ENCODE data around the gene FAM13C. TPM values are rescaled to one million over a fixed set of nuclear protein-coding genes. Genes with fewer than 3 reads are reported as not detected.

Gene FAM13C
- total RNA-seq, 2 experiments from 2014 or later: 0.21 TPM; not detected in 1

- Mint-ChIP-seq H3K27ac (no peak overlapping the region), H3K36me3 (no peaks in the 10 kb centered on the region), H3K27me3 (no peaks in the 10 kb centered on the region), H3K4me1 (no peaks in the 10 kb centered on the region), H3K4me3 (no peak overlapping the region), H3K9me3 (no peaks in the 10 kb centered on the region)
- DNase-seq: no peak
These were observed 23.0 kb downstream of the FAM13C start for GRCh38 chr10:59339351-59339750.

DNA sequence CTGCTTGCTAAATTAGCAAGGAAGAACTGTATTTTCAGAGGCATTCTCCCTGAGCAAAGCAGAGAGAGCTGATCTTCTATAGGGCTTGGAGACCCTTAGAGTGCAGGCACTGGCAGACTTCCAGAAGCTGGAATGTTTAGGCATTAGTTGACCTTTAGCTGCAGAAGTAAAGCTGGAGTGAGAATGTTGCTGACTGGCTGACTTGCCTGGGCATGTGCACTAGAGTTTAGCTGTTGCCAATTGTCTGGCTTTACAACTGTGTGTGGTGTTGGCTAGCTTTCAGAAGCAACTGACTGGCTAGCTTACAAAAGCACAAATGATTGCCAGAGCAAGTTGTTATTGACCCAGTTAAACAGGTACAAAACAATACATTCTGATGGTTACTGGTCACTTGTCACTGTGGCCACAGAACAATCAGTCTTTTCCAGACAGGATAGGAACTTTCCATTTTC, 25.1 kb downstream of the FAM13C start:
- no peaks in the 10 kb centered on the region for H3K27me3 Mint-ChIP-seq
- no peaks in the 10 kb centered on the region for H3K4me1 Mint-ChIP-seq
- no peaks in the 10 kb centered on the region for H3K9me3 Mint-ChIP-seq
- no peak for DNase-seq
- H3K36me3 Mint-ChIP-seq: no peaks in the 10 kb centered on the region
- no peak overlapping the region for H3K4me3 Mint-ChIP-seq
- no peak overlapping the region for H3K27ac Mint-ChIP-seq

DNA sequence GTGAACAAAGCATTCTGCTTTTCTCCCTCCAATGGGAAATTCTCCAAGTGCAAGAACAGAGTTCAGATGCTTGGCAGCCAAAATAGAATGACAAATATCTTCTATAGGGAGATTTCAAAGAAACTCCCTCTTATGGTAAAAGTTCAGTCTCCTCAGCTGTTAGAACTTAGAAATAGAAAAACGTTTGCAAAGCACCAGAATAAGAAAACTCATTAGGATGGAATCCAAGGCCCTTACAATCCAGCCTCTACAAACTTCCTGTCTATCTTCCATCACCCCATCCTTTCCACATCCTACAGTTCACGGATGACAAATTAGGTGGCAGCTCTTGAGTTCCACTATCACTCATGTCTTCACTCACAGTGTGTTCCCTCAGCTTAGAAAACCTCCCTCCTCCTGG, 25.7 kb downstream of the FAM13C start:
- no peak for DNase-seq
- Mint-ChIP-seq H3K9me3 (no peaks in the 10 kb centered on the region), H3K4me3 (no peak overlapping the region), H3K36me3 (no peaks in the 10 kb centered on the region), H3K4me1 (no peaks in the 10 kb centered on the region), H3K27me3 (no peaks in the 10 kb centered on the region), H3K27ac (no peak overlapping the region)

GRCh38 chr10:59335497-59335896, 26.9 kb downstream of the FAM13C start:
- H3K4me1 Mint-ChIP-seq: no peaks in the 10 kb centered on the region
- H3K27ac Mint-ChIP-seq: no peak overlapping the region
- no peaks in the 10 kb centered on the region for H3K9me3 Mint-ChIP-seq
- DNase-seq: no peak
- no peak overlapping the region for H3K4me3 Mint-ChIP-seq
- no peaks in the 10 kb centered on the region for H3K27me3 Mint-ChIP-seq
- no peaks in the 10 kb centered on the region for H3K36me3 Mint-ChIP-seq

- Mint-ChIP-seq H3K36me3 (no peaks in the 10 kb centered on the region), H3K4me3 (no peak overlapping the region)
These were observed 28.6 kb downstream of the FAM13C start for GRCh38 chr10:59333701-59334100.

GRCh38 chr10:59332581-59332980, 29.8 kb downstream of the FAM13C start:
- H3K4me1 Mint-ChIP-seq: no peaks in the 10 kb centered on the region
- DNase-seq: no peak
- H3K9me3 Mint-ChIP-seq: no peaks in the 10 kb centered on the region
- H3K27ac Mint-ChIP-seq: no peak overlapping the region
- no peaks in the 10 kb centered on the region for H3K27me3 Mint-ChIP-seq
- no peak overlapping the region for H3K4me3 Mint-ChIP-seq
- H3K36me3 Mint-ChIP-seq: no peaks in the 10 kb centered on the region

More at GRCh38 chr10:59333701-59334100, 28.6 kb downstream of the FAM13C start:
- no peak overlapping the region for H3K27ac Mint-ChIP-seq
- no peak for DNase-seq
- no peaks in the 10 kb centered on the region for H3K4me1 Mint-ChIP-seq
- H3K9me3 Mint-ChIP-seq: no peaks in the 10 kb centered on the region
- H3K27me3 Mint-ChIP-seq: no peaks in the 10 kb centered on the region

DNA sequence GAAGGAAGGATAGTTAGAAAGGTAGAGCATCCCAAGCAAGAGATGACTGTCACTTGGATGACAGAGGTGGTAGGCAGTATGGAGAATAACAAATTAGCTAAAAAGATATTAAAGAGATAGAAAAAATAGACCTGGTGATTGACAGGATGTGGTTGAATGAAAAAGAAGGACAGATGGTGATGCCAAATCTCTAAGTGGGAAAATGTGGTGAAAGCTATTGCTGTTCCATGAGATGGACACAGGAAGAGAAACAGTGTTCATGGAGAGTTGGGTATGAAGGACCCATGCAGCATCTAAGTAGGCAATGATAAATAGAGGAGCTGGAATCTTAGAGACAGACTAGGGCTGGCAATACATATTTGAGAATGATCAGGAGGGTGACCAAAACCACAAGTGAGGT, 30.7 kb downstream of the FAM13C start:
- Mint-ChIP-seq H3K9me3 (no peaks in the 10 kb centered on the region), H3K4me3 (no peak overlapping the region), H3K27me3 (no peaks in the 10 kb centered on the region), H3K4me1 (no peaks in the 10 kb centered on the region), H3K36me3 (no peaks in the 10 kb centered on the region), H3K27ac (no peak overlapping the region)
- DNase-seq: no peak

DNA sequence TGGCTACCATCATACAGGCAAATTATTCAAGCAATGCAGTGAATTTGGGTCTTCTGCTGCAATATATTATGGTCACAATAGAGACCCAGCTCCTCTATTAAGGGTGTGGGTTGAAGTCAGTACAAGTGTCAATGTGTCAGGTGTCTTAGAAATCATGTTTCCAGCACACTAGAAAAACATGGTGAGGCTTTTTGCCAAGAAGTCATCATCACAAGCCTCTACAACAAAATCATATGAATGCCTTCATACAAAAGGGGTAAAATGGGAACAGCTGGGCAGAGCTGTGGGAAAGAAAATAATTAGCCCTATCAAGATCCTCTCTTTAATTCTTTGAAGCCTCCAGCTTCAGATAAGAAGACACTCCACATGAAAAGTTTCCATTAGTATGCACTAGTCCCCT, 37.2 kb downstream of the FAM13C start:
- no peaks in the 10 kb centered on the region for H3K9me3 Mint-ChIP-seq
- no peaks in the 10 kb centered on the region for H3K27me3 Mint-ChIP-seq
- no peak overlapping the region for H3K27ac Mint-ChIP-seq
- no peaks in the 10 kb centered on the region for H3K4me1 Mint-ChIP-seq
- no peaks in the 10 kb centered on the region for H3K36me3 Mint-ChIP-seq
- no peak overlapping the region for H3K4me3 Mint-ChIP-seq
- no peak for DNase-seq

DNA sequence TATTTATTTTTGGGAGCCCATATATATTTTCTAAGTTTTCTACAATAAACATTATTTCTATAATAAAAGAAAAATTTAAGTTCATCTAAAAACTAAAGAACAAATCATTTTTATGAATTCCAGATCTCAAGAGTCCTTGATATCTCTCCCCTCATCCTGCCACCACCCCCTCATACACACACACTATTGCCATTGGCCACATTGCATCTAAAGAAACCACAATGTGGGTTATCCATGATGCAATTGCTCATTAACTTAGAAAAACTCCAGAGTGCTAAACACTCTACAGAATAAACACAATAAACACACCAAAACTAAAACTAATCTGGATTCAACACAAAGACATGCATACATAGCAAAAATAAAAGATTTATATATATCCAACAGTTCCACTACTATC, 37.8 kb downstream of the FAM13C start:
- Mint-ChIP-seq H3K36me3 (no peaks in the 10 kb centered on the region), H3K4me1 (no peaks in the 10 kb centered on the region), H3K9me3 (no peaks in the 10 kb centered on the region), H3K4me3 (no peak overlapping the region), H3K27me3 (no peaks in the 10 kb centered on the region), H3K27ac (no peak overlapping the region)
- DNase-seq: no peak

DNA sequence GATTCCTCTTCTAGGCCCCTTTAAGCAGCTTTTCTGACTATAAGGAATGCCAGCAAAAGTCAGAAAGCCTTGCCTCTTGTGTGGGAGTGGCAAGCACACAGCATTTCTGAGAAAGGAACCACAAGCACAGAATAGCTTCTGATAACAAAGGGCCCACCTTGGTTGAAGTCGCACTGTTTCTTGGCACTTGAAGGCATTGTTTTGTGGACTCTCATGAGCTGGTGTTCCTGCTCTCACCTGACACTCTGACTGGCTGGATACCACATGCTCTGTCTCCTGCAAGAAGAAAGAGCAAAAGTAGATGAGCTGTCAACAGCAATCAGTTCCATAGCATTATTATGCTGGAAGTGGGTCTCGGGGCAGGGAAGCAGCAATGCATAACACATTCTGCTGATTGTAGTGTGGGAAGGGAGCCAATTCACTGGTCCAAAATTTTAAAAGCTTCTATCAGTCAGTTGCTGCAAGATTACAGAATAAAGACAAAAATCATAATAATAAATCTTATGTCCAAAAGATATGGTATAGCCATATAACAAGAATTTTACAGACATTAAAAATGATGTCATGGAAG, 38.4 kb downstream of the FAM13C start:
- no peaks in the 10 kb centered on the region for H3K27me3 Mint-ChIP-seq
- H3K27ac Mint-ChIP-seq: no peak overlapping the region
- no peaks in the 10 kb centered on the region for H3K36me3 Mint-ChIP-seq
- H3K4me1 Mint-ChIP-seq: no peaks in the 10 kb centered on the region
- no peaks in the 10 kb centered on the region for H3K9me3 Mint-ChIP-seq
- no peak for DNase-seq
- no peak overlapping the region for H3K4me3 Mint-ChIP-seq

GRCh38 chr10:59323036-59323459, 39.3 kb downstream of the FAM13C start:
- Mint-ChIP-seq H3K9me3 (no peaks in the 10 kb centered on the region), H3K4me3 (no peak overlapping the region), H3K27ac (no peak overlapping the region)

GRCh38 chr10:59322131-59322530, 40.2 kb downstream of the FAM13C start:
- Mint-ChIP-seq H3K4me1 (no peaks in the 10 kb centered on the region), H3K4me3 (no peak overlapping the region), H3K36me3 (no peaks in the 10 kb centered on the region), H3K9me3 (no peaks in the 10 kb centered on the region), H3K27me3 (peaks cover 5% of the 10 kb centered on the region), H3K27ac (no peak overlapping the region)
- no peak for DNase-seq

More at GRCh38 chr10:59323036-59323459, 39.3 kb downstream of the FAM13C start:
- DNase-seq: no peak
- Mint-ChIP-seq H3K27me3 (peaks cover 4% of the 10 kb centered on the region), H3K4me1 (no peaks in the 10 kb centered on the region), H3K36me3 (no peaks in the 10 kb centered on the region)

GRCh38 chr10:59320355-59320754, 42.0 kb downstream of the FAM13C start:
- DNase-seq: no peak
- Mint-ChIP-seq H3K4me3 (no peak overlapping the region), H3K27me3 (peaks cover 5% of the 10 kb centered on the region), H3K9me3 (no peaks in the 10 kb centered on the region), H3K4me1 (no peaks in the 10 kb centered on the region), H3K36me3 (no peaks in the 10 kb centered on the region), H3K27ac (no peak overlapping the region)

DNA sequence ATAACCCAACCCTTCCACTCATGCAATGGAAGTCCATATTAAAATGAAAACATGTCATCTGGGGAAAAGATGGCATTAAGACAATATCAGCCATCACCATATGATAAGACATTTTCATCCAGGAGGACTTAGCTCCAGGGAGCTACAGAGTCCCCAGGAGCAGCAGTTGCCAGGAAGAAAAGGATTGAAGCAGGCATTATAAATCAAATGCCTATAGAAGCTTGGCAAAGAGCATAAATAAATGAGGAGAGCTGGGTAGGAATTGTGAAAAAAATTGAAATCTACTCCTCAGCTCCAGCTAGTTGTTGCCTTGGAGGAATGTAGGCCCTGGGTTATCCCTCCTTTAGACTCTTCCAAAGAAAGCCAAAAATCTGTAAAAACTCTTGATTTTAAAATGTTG, 42.5 kb downstream of the FAM13C start:
- H3K27me3 Mint-ChIP-seq: peaks cover 5% of the 10 kb centered on the region
- H3K9me3 Mint-ChIP-seq: no peaks in the 10 kb centered on the region
- no peak for DNase-seq
- H3K27ac Mint-ChIP-seq: no peak overlapping the region
- H3K36me3 Mint-ChIP-seq: no peaks in the 10 kb centered on the region
- H3K4me3 Mint-ChIP-seq: no peak overlapping the region
- no peaks in the 10 kb centered on the region for H3K4me1 Mint-ChIP-seq

DNA sequence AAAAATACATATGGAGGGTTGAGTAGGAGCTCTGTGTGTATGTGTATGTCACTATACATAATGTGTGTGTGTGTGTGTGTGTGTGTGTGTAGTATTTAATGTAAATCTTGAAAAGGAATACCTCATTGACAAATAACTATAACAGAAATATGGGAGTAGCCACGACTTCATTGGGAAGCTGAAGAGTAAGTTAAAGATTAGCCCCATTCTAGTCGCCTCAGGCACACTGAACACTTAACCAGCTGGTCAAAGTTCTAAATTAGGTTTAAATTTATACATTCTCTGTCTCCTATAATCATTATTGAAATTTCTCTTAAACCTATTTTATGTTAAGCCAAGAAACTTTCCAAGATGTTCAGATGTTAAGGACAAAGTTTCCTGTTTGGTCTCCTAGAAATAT, 45.3 kb downstream of the FAM13C start:
- no peaks in the 10 kb centered on the region for H3K36me3 Mint-ChIP-seq
- no peak overlapping the region for H3K4me3 Mint-ChIP-seq
- no peaks in the 10 kb centered on the region for H3K4me1 Mint-ChIP-seq
- no peak for DNase-seq
- no peaks in the 10 kb centered on the region for H3K9me3 Mint-ChIP-seq
- H3K27me3 Mint-ChIP-seq: peaks cover 5% of the 10 kb centered on the region
- no peak overlapping the region for H3K27ac Mint-ChIP-seq

DNA sequence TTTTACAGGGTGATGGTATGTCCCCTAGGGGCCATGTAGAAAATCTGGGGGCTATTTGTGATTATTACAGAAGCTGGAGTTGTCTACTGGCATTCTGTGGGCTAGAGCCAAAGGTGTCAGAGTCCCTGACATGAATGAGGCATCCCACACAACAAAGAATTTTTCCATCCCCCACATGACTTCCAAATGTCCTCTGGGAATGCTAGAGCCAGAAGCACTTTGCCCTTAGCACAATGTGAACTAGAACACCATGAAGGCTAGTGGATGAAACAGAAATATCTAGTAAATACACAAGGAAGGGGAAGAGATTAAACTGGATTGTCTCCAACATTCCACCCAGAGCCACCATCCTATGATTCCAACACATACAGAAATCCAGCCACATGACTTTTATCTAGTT, 46.9 kb downstream of the FAM13C start:
- peaks cover 5% of the 10 kb centered on the region for H3K27me3 Mint-ChIP-seq

More for the DNA sequence above, 46.9 kb downstream of the FAM13C start:
- Mint-ChIP-seq H3K27ac (no peak overlapping the region), H3K9me3 (no peaks in the 10 kb centered on the region), H3K4me3 (no peak overlapping the region), H3K36me3 (no peaks in the 10 kb centered on the region), H3K4me1 (no peaks in the 10 kb centered on the region)
- no peak for DNase-seq
